ENCODE measurements around the gene CASS4. TPM values are rescaled to one million over a fixed set of nuclear protein-coding genes. Genes with fewer than 3 reads are reported as not detected.

The CASS4 gene
- total RNA-seq, 1 experiment from 2014 or later = 0.28 TPM

DNA sequence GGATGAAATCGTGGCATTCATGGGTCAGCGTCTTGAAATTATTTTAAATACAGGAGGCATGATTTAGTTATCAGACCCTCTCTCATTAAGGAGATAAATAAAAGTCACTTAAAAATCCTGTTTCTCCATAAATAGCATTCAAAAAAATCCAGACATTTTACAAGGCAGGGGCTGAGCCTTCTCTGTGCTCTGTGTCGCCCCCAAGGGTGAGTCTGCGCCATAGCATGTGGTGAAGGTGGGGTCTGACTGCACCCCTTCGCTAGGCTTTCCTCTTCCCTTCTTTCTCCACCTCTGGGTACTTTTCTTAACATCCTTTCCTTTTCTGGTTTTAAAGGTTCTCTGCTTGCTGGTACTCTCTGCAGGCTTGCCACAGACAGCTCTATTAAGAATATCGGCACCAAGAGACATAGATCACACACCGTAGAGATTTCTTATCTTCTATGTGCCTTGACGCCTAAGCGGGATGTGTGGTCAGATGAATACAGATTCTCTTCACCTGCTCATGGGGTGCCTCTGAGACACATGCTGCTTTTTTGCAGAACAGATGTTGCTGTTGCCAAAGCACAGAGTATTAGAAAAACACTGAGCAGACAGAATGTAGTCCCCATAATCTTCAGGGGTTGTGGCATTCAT is 92.4 kb downstream of the CASS4 start:
- intact Hi-C loops (cut with micrococcal nuclease; ENCODE audit: unreplicated experiment) = no loop called here
- H3K27ac ChIP-seq (ENCODE audit: low read depth, low read length, poor library complexity, severe bottlenecking) = no peak overlapping the region
- DNase-seq (ENCODE audit: low spot score) = peak; percentile 6
- TF ChIP-seq, protein P1, sequence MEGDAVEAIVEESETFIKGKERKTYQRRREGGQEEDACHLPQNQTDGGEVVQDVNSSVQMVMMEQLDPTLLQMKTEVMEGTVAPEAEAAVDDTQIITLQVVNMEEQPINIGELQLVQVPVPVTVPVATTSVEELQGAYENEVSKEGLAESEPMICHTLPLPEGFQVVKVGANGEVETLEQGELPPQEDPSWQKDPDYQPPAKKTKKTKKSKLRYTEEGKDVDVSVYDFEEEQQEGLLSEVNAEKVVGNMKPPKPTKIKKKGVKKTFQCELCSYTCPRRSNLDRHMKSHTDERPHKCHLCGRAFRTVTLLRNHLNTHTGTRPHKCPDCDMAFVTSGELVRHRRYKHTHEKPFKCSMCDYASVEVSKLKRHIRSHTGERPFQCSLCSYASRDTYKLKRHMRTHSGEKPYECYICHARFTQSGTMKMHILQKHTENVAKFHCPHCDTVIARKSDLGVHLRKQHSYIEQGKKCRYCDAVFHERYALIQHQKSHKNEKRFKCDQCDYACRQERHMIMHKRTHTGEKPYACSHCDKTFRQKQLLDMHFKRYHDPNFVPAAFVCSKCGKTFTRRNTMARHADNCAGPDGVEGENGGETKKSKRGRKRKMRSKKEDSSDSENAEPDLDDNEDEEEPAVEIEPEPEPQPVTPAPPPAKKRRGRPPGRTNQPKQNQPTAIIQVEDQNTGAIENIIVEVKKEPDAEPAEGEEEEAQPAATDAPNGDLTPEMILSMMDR (conservative IDR thresholded peaks at IDR 0.05; ENCODE audit: low read depth, low read length) = peak; percentile 64
- TF ChIP-seq EZH2 (IDR thresholded peaks at IDR 0.05; ENCODE audit: borderline replicate concordance, low read depth, low read length, poor library complexity, severe bottlenecking) = no peak
- no peaks in the 10 kb centered on the region for H3K9me3 ChIP-seq (ENCODE audit: low read depth, low read length, poor library complexity, severe bottlenecking)
- H3K4me1 ChIP-seq (ENCODE audit: insufficient read depth, low read length, poor library complexity, severe bottlenecking) = no peaks in the 10 kb centered on the region
- no peaks in the 10 kb centered on the region for H3K27me3 ChIP-seq (replicated peaks; ENCODE audit: insufficient read depth, low read depth, low read length, poor library complexity)
- no TSS peak for BruUV-seq (replicated peaks)
- H3K36me3 ChIP-seq (ENCODE audit: insufficient read depth, low read length, poor library complexity, severe bottlenecking) = no peaks in the 10 kb centered on the region
- POLR2A ChIA-PET (ENCODE audit: low non-redundant PET) = interaction anchor here (0.6 kb wide), 1 partner anchor 113 kb away, joined by 3 read pairs; no protein-coding TSS in a partner anchor
- CTCF ChIA-PET = no interaction called here
- no peak overlapping the region for H3K4me3 ChIP-seq (ENCODE audit: low read depth, low read length, poor library complexity, severe bottlenecking)

GRCh38 chr20:56506103-56506502 is 94.0 kb downstream of the CASS4 start:
- no peaks in the 10 kb centered on the region for H3K36me3 ChIP-seq (ENCODE audit: insufficient read depth, low read length, poor library complexity, severe bottlenecking)
- no peak overlapping the region for H3K4me3 ChIP-seq (ENCODE audit: low read depth, low read length, poor library complexity, severe bottlenecking)
- H3K27ac ChIP-seq (ENCODE audit: low read depth, low read length, poor library complexity, severe bottlenecking) = no peak overlapping the region
- ChIA-PET CTCF (no interaction called here), POLR2A (ENCODE audit: low non-redundant PET) (no interaction called here)
- no peaks in the 10 kb centered on the region for H3K9me3 ChIP-seq (ENCODE audit: low read depth, low read length, poor library complexity, severe bottlenecking)
- no TSS peak for BruUV-seq (replicated peaks)
- intact Hi-C loops (cut with micrococcal nuclease; ENCODE audit: unreplicated experiment) = no loop called here
- no peaks in the 10 kb centered on the region for H3K4me1 ChIP-seq (ENCODE audit: insufficient read depth, low read length, poor library complexity, severe bottlenecking)
- H3K27me3 ChIP-seq (replicated peaks; ENCODE audit: insufficient read depth, low read depth, low read length, poor library complexity) = no peaks in the 10 kb centered on the region
- DNase-seq (ENCODE audit: low spot score) = no peak
- TF ChIP-seq, protein P1 (conservative IDR thresholded peaks at IDR 0.05; ENCODE audit: low read depth, low read length) = no peak
- no peak for TF ChIP-seq EZH2 (IDR thresholded peaks at IDR 0.05; ENCODE audit: borderline replicate concordance, low read depth, low read length, poor library complexity, severe bottlenecking)

Other genes with a start within 250 kb of the CASS4 start
- not detected in 2 replicates for gene MC3R, start 163.5 kb upstream of the CASS4 start, total RNA-seq (2021)
- 5.5 and 8.1 TPM in 2 replicates for gene FAM210B, start 53.3 kb upstream of the CASS4 start, total RNA-seq (2021)
- 105 and 112 TPM in 2 replicates for gene AURKA, start 20.0 kb upstream of the CASS4 start, total RNA-seq (2021)
- gene CSTF1, start 19.6 kb upstream of the CASS4 start, total RNA-seq (2021) = 52.5 and 58.2 TPM in 2 replicates
- gene RTF2, start 56.4 kb downstream of the CASS4 start, total RNA-seq (2021) = 86.7 and 99.1 TPM in 2 replicates
- 0.32 and 0.46 TPM in 2 replicates for gene FAM209A, start 112.5 kb downstream of the CASS4 start, total RNA-seq (2021)
- gene FAM209B, start 121.0 kb downstream of the CASS4 start, total RNA-seq (2021) = 0.45 and 0.81 TPM in 2 replicates
- gene TFAP2C, start 217.0 kb downstream of the CASS4 start, total RNA-seq (2021) = 0.11 TPM in 2 replicates